DOHH2 (cell line): ENCODE measurements around the gene HID1.

ENCODE experiments used
- H3F3A ChIP-seq: fragments of 200-600 bp; sonication (generic), shearing (Covaris generic); 2 replicates; pipeline ENCODE4 v1.6.0; 2016; ENCODE audit warnings: antibody characterized with exemption, mild to moderate bottlenecking; ENCODE audit not compliant: control insufficient read depth, insufficient read depth
- H3K27ac ChIP-seq: fragments of 200-600 bp; sonication (generic); 2 replicates; pipeline ENCODE4 v1.5.1; 2014; ENCODE audit warnings: low read depth, mild to moderate bottlenecking, low read length, moderate library complexity
- H3K27me3 ChIP-seq: fragments of 200-600 bp; sonication (generic); 2 replicates; pipeline ENCODE4 v1.6.1; 2014; ENCODE audit warnings: mild to moderate bottlenecking, low read length, mixed read lengths; ENCODE audit not compliant: control insufficient read depth
- H3K36me3 ChIP-seq: fragments of 200-600 bp; sonication (generic); 2 replicates; pipeline ENCODE4 v1.6.1; 2014; ENCODE audit warnings: mild to moderate bottlenecking, low read length, moderate library complexity, mixed read lengths; ENCODE audit not compliant: control insufficient read depth
- H3K4me1 ChIP-seq: fragments of 200-600 bp; sonication (generic); 2 replicates; pipeline ENCODE4 v1.6.1; 2014; ENCODE audit warnings: mild to moderate bottlenecking, low read length, mixed read lengths; ENCODE audit not compliant: control insufficient read depth
- H3K4me2 ChIP-seq: fragments of 200-600 bp; sonication (generic); 2 replicates; pipeline ENCODE4 v1.6.0; 2014; ENCODE audit warnings: mild to moderate bottlenecking, low read length, moderate library complexity
- H3K4me3 ChIP-seq: fragments of 200-600 bp; sonication (generic); 2 replicates; pipeline ENCODE4 v1.5.1; 2014; ENCODE audit warnings: mild to moderate bottlenecking, low read length, mixed read lengths
- H3K79me2 ChIP-seq: fragments of 200-600 bp; sonication (generic); 2 replicates; pipeline ENCODE4 v1.6.1; 2014; ENCODE audit warnings: mild to moderate bottlenecking, low read length, mixed read lengths; ENCODE audit not compliant: control insufficient read depth
- H3K9me2 ChIP-seq: fragments of 200-600 bp; sonication (generic); replicated peaks from 2 replicates; pipeline ENCODE4 v1.6.1; 2014; ENCODE audit warnings: mild to moderate bottlenecking, low read length, mixed read lengths; ENCODE audit not compliant: control insufficient read depth
- H3K9me3 ChIP-seq: fragments of 200-600 bp; sonication (generic); 2 replicates; pipeline ENCODE4 v1.6.1; 2014; ENCODE audit warnings: antibody characterized with exemption, low read length, mixed read lengths; ENCODE audit not compliant: control insufficient read depth, insufficient read depth
- H4K20me1 ChIP-seq: fragments of 200-600 bp; sonication (generic); 2 replicates; pipeline ENCODE4 v1.6.0; 2014; ENCODE audit warnings: low read depth, mild to moderate bottlenecking, antibody characterized with exemption, low read length, moderate library complexity; ENCODE audit not compliant: control insufficient read depth, insufficient read depth
- CTCF ChIP-seq: fragments of 200-600 bp; sonication (generic); IDR thresholded peaks from one replicate; pipeline ENCODE4 v1.5.1; 2014; ENCODE audit warnings: antibody characterized with exemption, mild to moderate bottlenecking, low read depth, low read length; ENCODE audit not compliant: poor library complexity, severe bottlenecking
- EZH2phosphoT487 ChIP-seq: fragments of 200-600 bp; sonication (generic); IDR thresholded peaks from 2 replicates; pipeline ENCODE4 v1.6.1; 2017; ENCODE audit warnings: borderline replicate concordance, mild to moderate bottlenecking, antibody characterized with exemption, low read length, moderate library complexity, mixed read lengths

HID1 gene

DNA sequence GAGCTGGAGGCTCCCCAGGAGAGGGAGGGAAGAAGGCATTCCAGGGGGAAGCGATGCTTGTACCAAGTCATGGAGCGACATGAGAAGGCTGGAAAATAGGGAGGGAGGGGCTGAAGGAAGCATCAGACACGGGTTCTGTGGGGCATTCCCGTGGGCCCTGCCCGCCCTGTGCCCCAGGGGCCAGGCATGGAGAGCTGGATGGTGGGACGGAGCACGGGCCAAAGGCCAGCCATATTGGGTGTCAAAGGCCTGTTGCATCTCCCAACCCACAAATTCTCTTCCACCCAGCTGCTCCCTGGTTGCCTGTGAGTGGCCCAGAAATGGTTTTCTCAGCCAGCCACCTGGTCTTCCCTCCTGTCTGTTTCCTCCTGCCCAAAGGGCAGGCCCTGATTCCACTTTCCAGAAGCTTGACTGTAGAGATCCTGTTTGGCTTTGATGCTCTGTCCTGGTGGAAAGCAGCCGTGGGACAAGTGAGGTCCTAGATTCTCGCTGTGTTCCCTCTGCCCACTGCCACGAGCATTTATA, 18.1 kb upstream of the HID1 start:
- Histone ChIP-seq H3K36me3 (no peaks in the 10 kb centered on the region), H3K27ac (no peak overlapping the region), H3K79me2 (no peaks in the 10 kb centered on the region), H3K4me2 (no peak overlapping the region), H4K20me1 (no peaks in the 10 kb centered on the region), H3K9me2 (no peaks in the 10 kb centered on the region), H3K4me3 (no peak overlapping the region), H3K9me3 (no peaks in the 10 kb centered on the region), H3K27me3 (peaks cover 31% of the 10 kb centered on the region), H3F3A (no peaks in the 10 kb centered on the region), H3K4me1 (peaks cover 17% of the 10 kb centered on the region)
- TF ChIP-seq EZH2phosphoT487: no peak
- TF ChIP-seq CTCF: no peak

- Histone ChIP-seq H4K20me1 (no peaks in the 10 kb centered on the region), H3K4me2 (peak overlapping the region; percentile 78), H3K9me2 (no peaks in the 10 kb centered on the region), H3K27ac (no peak overlapping the region), H3K79me2 (no peaks in the 10 kb centered on the region), H3K4me3 (peak overlapping the region; percentile 70), H3K4me1 (peaks cover 17% of the 10 kb centered on the region), H3F3A (no peaks in the 10 kb centered on the region), H3K9me3 (no peaks in the 10 kb centered on the region), H3K27me3 (peaks cover 42% of the 10 kb centered on the region), H3K36me3 (no peaks in the 10 kb centered on the region)
- no peak; the same call in 1 of the 2 replicates for TF ChIP-seq EZH2phosphoT487
- TF ChIP-seq CTCF: no peak
These were observed 15.6 kb upstream of the HID1 start for GRCh38 chr17:74987909-74988711.

GRCh38 chr17:74987418-74987908, 14.9 kb upstream of the HID1 start, which contains the start of gene CDR2L:
TSS of gene CDR2L (plus strand) at chr17:74987632. CDS start at chr17:74988044, 412 bp downstream.
- H3K79me2 ChIP-seq: no peaks in the 10 kb centered on the region
- H4K20me1 ChIP-seq: no peaks in the 10 kb centered on the region
- no peaks in the 10 kb centered on the region for H3K36me3 ChIP-seq
- H3K4me2 ChIP-seq: peak within 1 kb of the TSS; percentile 78
- TF ChIP-seq CTCF (no peak), EZH2phosphoT487 (no peak; the same call in 1 of the 2 replicates)
- no peaks in the 10 kb centered on the region for H3F3A ChIP-seq
- H3K4me1 ChIP-seq: peaks cover 20% of the 10 kb centered on the region
- H3K27ac ChIP-seq: no peak within 1 kb of the TSS
- no peaks in the 10 kb centered on the region for H3K9me3 ChIP-seq
- peaks cover 45% of the 10 kb centered on the region for H3K27me3 ChIP-seq
- no peaks in the 10 kb centered on the region for H3K9me2 ChIP-seq
- H3K4me3 ChIP-seq: peak within 1 kb of the TSS; percentile 70
